GM19099 (cell line): ENCODE measurements around the gene GOLPH3.

ENCODE experiments used
- POLR2A ChIP-seq: IDR thresholded peaks from 3 replicates; pipeline ENCODE4 v1.6.1; 2011; ENCODE audit warnings: low read depth; ENCODE audit not compliant: insufficient read length; ENCODE audit errors: extremely low read depth

GOLPH3 gene

GRCh38 chr5:32096891-32097595, 77.1 kb downstream of the GOLPH3 start:
- no peak for TF ChIP-seq POLR2A

GRCh38 chr5:32095261-32095671, 78.9 kb downstream of the GOLPH3 start:
- no peak for TF ChIP-seq POLR2A

- no peak for TF ChIP-seq POLR2A
Measured at GRCh38 chr5:32094691-32095090, 79.4 kb downstream of the GOLPH3 start.

- TF ChIP-seq POLR2A, result no peak
Measured at GRCh38 chr5:32092938-32093812, 80.9 kb downstream of the GOLPH3 start.

- TF ChIP-seq POLR2A, result no peak
Measured at GRCh38 chr5:32090755-32091128, 83.4 kb downstream of the GOLPH3 start.

- TF ChIP-seq POLR2A, result no peak
Measured at GRCh38 chr5:32090026-32090754, 83.9 kb downstream of the GOLPH3 start.

GRCh38 chr5:32089146-32090000, 84.7 kb downstream of the GOLPH3 start:
- TF ChIP-seq POLR2A, result no peak

- no peak for TF ChIP-seq POLR2A
Measured at GRCh38 chr5:32088214-32088613, 85.9 kb downstream of the GOLPH3 start.

- TF ChIP-seq POLR2A, result no peak
Measured at GRCh38 chr5:32087086-32088082, 86.7 kb downstream of the GOLPH3 start.

- TF ChIP-seq POLR2A, result no peak
Measured at GRCh38 chr5:32083981-32084430, 90.1 kb downstream of the GOLPH3 start.

GRCh38 chr5:32082701-32083100, 91.4 kb downstream of the GOLPH3 start:
- no peak for TF ChIP-seq POLR2A

- TF ChIP-seq POLR2A, result no peak
Measured at GRCh38 chr5:32076699-32077695, 97.1 kb downstream of the GOLPH3 start.
